Lung (tissue), 12 donors: ENCODE results near the gene TENM3. TPM values are rescaled to one million over a fixed set of nuclear protein-coding genes. Genes with fewer than 3 reads are reported as not detected.

Source experiments
- ATAC-seq: fragments of 200-7000 bp; cut with Tn5 transposase; one replicate; pipeline ENCODE4 v1.9.1; 2020; ENCODE audit warnings: moderate number of reproducible peaks; ENCODE audit not compliant: insufficient read depth, low FRiP score
- DNase-seq, 3 donors: peaks; one replicate each; pipeline ENCODE4 v3.0.0-alpha.2; 2013 to 2017
- H3K27ac ChIP-seq, 2 donors: one replicate each; pipeline ENCODE4 v1.5.1; 2013; ENCODE audit warnings: mild to moderate bottlenecking in 2 of 2, moderate library complexity in 2 of 2, control low read depth in 1 of 2, inconsistent platforms in 1 of 2, low read depth in 1 of 2, low read length in 1 of 2
- H3K27me3 ChIP-seq, 3 donors: one replicate each; pipeline ENCODE4 v1.5.1; 2013; ENCODE audit warnings: low read length in 2 of 3; ENCODE audit not compliant: control insufficient read depth in 3 of 3, insufficient read depth in 3 of 3
- H3K36me3 ChIP-seq, 4 donors: one replicate each; pipeline ENCODE4 v1.5.1; 2013; ENCODE audit warnings: low read length in 4 of 4, mild to moderate bottlenecking in 1 of 4, moderate library complexity in 1 of 4; ENCODE audit not compliant: control insufficient read depth in 4 of 4, insufficient read depth in 4 of 4
- H3K4me1 ChIP-seq, 5 donors: one replicate each; pipeline ENCODE4 v1.5.1; 2013; ENCODE audit warnings: low read length in 5 of 5, mild to moderate bottlenecking in 2 of 5, moderate library complexity in 1 of 5; ENCODE audit not compliant: control insufficient read depth in 5 of 5, insufficient read depth in 5 of 5
- H3K4me3 ChIP-seq: one replicate; pipeline ENCODE4 v1.5.1; 2013; ENCODE audit warnings: mild to moderate bottlenecking, control low read depth, moderate library complexity
- H3K9ac ChIP-seq, 2 donors: one replicate each; pipeline ENCODE4 v1.5.1; 2013; ENCODE audit warnings: low read length in 2 of 2, control low read depth in 1 of 2; ENCODE audit not compliant: insufficient read depth in 1 of 2
- H3K9me3 ChIP-seq, 4 donors: one replicate each; pipeline ENCODE4 v1.5.1; 2013; ENCODE audit warnings: low read length in 3 of 4, mild to moderate bottlenecking in 1 of 4, moderate library complexity in 1 of 4; ENCODE audit not compliant: control insufficient read depth in 4 of 4, insufficient read depth in 3 of 4
- CTCF ChIP-seq: IDR thresholded peaks from 2 replicates; pipeline ENCODE4 v1.5.1; 2012; ENCODE audit warnings: mild to moderate bottlenecking; ENCODE audit errors: control extremely low read depth, extremely low read depth
- WGBS, 2 donors: extraction: QIAGEN DNeasy Blood & Tissue Kit; methylation state at CpG; one replicate each; pipeline ENCODE4 v1.1.7; 2013; 5-methylcytosine and 5-hydroxymethylcytosine counted together
- polyA plus RNA-seq, 2 donors: library from polyadenylated mRNA; stranded (reverse); fragments of 200-250 nt; gene quantifications; one replicate each; pipeline ENCODE4 v1.2.1, GENCODE V29; 2013
- total RNA-seq, 2 donors: library from RNA; depleted of rRNA in 1 of 2; stranded (reverse); fragments of >200 nt in 1 of 2; gene quantifications; one replicate each; pipeline ENCODE4 v1.2.1, GENCODE V29; 2014 to 2021
- donor health status: control.
- donor health status: control.
- donor health status: Bipolar disorder and iron deficiency.
- donor health status: healthy.
- donor health status: DM: yes; HTN: yes; CAD: no.

TENM3 gene
- total and polyA plus RNA-seq, 4 donors = 0.14 to 5.3 (median 2.2) TPM

GRCh38 chr4:182391111-182391684 is 148.0 kb downstream of the TENM3 start:
- no peak for ATAC-seq

GRCh38 chr4:182394181-182394580 is 151.0 kb downstream of the TENM3 start:
- Histone ChIP-seq H3K4me3 (no peak overlapping the region), H3K4me1 (peaks cover 0 to 15% (median 1%) of the 10 kb centered on the region in 5 donors), H3K27me3 (peaks cover 0 to 10% (median 0%) of the 10 kb centered on the region in 3 donors), H3K9ac (no peak overlapping the region), H3K27ac (no peak overlapping the region), H3K9me3 (no peaks in the 10 kb centered on the region), H3K36me3 (no peaks in the 10 kb centered on the region)
- no peak for ATAC-seq
- WGBS, 2 donors = 74 to 93% methylated on average over 3 of the region's 3 CpGs
- no peak for DNase-seq
- TF ChIP-seq CTCF = no peak

More at GRCh38 chr4:182391111-182391684, 148.0 kb downstream of the TENM3 start:
- H3K36me3 ChIP-seq = no peaks in the 10 kb centered on the region
- H3K27ac ChIP-seq = no peak overlapping the region
- H3K4me3 ChIP-seq = no peak overlapping the region
- no peaks in the 10 kb centered on the region for H3K9me3 ChIP-seq
- H3K9ac ChIP-seq = no peak overlapping the region
- WGBS, 2 donors = 86 to 90% methylated on average over 9 of the region's 9 CpGs
- peaks cover 0 to 21% (median 0%) of the 10 kb centered on the region in 5 donors for H3K4me1 ChIP-seq
- peaks cover 0 to 5% (median 0%) of the 10 kb centered on the region in 3 donors for H3K27me3 ChIP-seq
- TF ChIP-seq CTCF = no peak
- DNase-seq = no peak

- Histone ChIP-seq H3K27ac (no peak overlapping the region), H3K9ac (no peak overlapping the region), H3K4me1 (peaks cover 0 to 1% (median 0%) of the 10 kb centered on the region in 5 donors), H3K27me3 (peaks cover 0 to 5% (median 0%) of the 10 kb centered on the region in 3 donors), H3K4me3 (no peak overlapping the region), H3K36me3 (no peaks in the 10 kb centered on the region), H3K9me3 (no peaks in the 10 kb centered on the region)
- DNase-seq (no peak), ATAC-seq (no peak)
- no peak for TF ChIP-seq CTCF
- 85% methylated on average over 1 of the region's 1 CpG for WGBS, 2 donors
These were observed 156.9 kb downstream of the TENM3 start for GRCh38 chr4:182400081-182400480.

- TF ChIP-seq CTCF = no peak
- H3K4me3 ChIP-seq = no peak overlapping the region
- peaks cover 0 to 5% (median 0%) of the 10 kb centered on the region in 3 donors for H3K27me3 ChIP-seq
- no peak for ATAC-seq
- H3K27ac ChIP-seq = no peak overlapping the region
- no peaks in the 10 kb centered on the region for H3K36me3 ChIP-seq
- DNase-seq = no peak
- H3K4me1 ChIP-seq = peaks cover 0 to 1% (median 0%) of the 10 kb centered on the region in 5 donors
- H3K9ac ChIP-seq = no peak overlapping the region
- WGBS, 2 donors = 89 to 93% methylated on average over 7 of the region's 7 CpGs
- H3K9me3 ChIP-seq = no peaks in the 10 kb centered on the region
These were observed 157.6 kb downstream of the TENM3 start for GRCh38 chr4:182400790-182401189.
